ENCODE results near the gene MAGEA10.
"Not testable (repeated sequence)": the region's sequence is repeated elsewhere in the genome, so short reads cannot be mapped to it uniquely, and the experiment has no call there.

DNA sequence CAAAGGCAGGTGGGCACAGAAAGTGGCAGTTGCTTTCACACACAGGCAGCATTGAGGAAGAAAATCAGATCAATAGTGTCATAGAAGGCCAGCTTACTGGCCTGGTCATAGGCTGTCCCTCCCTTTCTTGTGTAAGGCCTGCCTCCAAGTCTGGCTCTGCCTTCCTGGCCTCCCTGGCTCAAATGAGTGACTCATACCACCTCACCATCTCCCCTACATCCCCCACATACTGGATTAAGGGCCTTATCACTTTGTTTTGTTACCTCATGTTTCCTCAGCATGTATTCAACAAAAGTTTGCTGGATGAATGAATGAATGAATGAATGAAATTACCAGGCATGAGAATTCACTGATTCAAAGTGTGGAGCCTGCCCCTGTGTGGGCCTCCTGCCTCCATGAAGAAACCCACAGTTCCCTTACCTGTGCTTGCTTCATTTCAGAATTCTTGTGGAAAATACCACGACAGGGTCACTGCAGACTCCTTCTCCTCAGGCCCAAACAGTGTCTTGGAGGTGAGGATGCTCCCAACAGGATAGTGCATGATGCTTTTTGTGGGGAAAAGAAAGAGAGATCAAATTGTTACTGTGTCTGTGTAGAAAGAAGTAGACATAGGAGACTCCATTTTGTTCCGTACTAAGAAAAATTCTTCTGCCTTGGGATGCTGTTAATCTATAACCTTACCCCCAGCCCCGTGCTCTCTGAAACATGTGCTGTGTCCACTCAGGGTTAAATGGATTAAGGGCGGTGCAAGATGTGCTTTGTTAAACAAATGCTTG is 9.1 kb downstream of the MAGEA10 start:
- not testable (repeated sequence) for TF ChIP-seq POLR2A, POLR2AphosphoS5 (IDR thresholded peaks at IDR 0.05)
- TF ChIP-seq, protein P1, sequence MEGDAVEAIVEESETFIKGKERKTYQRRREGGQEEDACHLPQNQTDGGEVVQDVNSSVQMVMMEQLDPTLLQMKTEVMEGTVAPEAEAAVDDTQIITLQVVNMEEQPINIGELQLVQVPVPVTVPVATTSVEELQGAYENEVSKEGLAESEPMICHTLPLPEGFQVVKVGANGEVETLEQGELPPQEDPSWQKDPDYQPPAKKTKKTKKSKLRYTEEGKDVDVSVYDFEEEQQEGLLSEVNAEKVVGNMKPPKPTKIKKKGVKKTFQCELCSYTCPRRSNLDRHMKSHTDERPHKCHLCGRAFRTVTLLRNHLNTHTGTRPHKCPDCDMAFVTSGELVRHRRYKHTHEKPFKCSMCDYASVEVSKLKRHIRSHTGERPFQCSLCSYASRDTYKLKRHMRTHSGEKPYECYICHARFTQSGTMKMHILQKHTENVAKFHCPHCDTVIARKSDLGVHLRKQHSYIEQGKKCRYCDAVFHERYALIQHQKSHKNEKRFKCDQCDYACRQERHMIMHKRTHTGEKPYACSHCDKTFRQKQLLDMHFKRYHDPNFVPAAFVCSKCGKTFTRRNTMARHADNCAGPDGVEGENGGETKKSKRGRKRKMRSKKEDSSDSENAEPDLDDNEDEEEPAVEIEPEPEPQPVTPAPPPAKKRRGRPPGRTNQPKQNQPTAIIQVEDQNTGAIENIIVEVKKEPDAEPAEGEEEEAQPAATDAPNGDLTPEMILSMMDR (IDR thresholded peaks at IDR 0.05) = not testable (repeated sequence)
